ENCODE measurements around the gene CYP27C1.

The CYP27C1 gene

DNA sequence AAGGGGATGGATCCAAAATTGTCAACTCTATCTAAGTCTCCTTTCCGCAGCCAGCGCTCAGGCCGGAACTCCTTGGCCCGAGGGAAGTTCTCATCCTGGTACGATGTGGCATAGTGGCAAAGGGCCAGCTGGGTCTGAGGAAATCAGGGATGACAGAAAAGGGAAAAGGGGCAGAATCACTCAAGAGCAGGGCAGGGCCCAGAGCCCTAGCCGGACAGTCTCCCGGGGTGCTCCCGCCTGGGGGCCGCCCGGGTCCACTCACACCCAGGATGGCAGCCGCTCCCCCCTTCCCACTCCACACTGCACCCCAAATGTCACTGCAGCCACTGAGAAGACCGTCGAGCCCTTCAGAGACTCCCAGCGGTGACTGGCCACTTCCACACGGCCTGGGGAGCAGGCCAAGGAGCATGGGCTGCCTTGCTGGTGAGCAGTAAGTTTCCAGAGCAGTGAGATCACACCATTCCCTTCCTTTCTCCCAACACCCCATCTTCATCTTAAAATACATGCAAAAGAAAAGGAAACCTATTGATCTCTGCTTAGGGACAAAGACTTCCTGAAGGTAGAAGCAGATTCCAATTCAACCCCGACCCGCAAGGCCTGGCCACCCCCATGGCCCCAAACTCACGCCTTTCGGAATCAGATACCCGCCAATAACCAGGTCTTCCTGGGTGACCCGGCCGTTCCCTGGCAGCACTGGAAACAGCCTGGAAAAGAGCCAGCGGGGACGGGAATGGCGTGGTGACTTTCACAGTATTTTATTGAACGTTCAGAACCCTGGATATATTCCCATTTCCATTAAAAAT, 26.7 kb downstream of the CYP27C1 start:
- peak; percentile 71 for DNase-seq

GRCh38 chr2:127191331-127192219, 28.5 kb downstream of the CYP27C1 start:
- no peak for DNase-seq

- DNase-seq, result no peak
These were observed 31.3 kb downstream of the CYP27C1 start for GRCh38 chr2:127188797-127189196.

- DNase-seq, result no peak
These were observed 32.3 kb downstream of the CYP27C1 start for GRCh38 chr2:127187831-127188230.

GRCh38 chr2:127187081-127187775, 32.9 kb downstream of the CYP27C1 start:
- no peak for DNase-seq

DNA sequence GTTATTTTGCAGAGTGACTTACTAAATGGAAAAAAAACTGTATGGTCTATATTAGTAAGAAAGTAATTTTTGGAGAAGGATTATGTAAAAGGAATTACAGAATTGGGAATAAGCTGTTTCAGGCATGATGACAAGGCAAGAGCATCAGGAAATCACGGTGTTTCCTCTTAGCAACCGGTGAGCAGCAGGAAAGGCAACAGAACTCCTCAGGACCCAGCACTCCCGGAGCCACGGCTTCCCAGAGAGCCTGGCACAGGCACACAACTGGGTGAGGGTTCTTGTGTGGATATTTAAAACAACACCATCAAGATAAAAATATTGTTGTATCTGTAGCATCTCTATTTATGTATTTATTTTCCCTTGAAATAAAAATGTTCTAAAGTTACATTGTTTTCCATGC, 34.4 kb downstream of the CYP27C1 start:
- DNase-seq, result no peak

DNA sequence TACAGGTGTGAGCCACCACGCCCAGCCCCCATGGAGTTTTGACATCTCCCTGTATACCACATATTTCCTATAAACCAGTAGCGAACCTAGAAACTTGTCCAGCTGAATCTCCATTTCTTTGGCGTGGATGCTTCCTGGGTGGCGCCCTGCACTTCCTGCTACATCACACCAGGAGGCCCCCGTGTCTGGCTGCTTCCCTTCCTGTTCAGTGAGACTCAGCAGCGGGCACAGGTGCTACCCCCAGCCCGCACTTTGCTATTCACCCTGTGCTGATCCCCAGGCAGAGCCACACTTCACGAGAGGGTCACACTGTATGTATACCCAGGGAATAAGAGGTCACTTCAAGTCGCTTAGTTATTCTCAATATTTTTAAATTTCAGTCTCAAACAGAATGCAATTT, 35.0 kb downstream of the CYP27C1 start:
- no peak for DNase-seq

- DNase-seq, result no peak
These were observed 36.3 kb downstream of the CYP27C1 start for GRCh38 chr2:127183771-127184170.

GRCh38 chr2:127182626-127183458, 37.3 kb downstream of the CYP27C1 start:
- no peak for DNase-seq

GRCh38 chr2:127181851-127182250, 38.2 kb downstream of the CYP27C1 start:
- no peak for DNase-seq

- no peak for DNase-seq
These were observed 40.3 kb downstream of the CYP27C1 start for GRCh38 chr2:127179766-127180165.

GRCh38 chr2:127177617-127178263, 42.4 kb downstream of the CYP27C1 start:
- no peak for DNase-seq

DNA sequence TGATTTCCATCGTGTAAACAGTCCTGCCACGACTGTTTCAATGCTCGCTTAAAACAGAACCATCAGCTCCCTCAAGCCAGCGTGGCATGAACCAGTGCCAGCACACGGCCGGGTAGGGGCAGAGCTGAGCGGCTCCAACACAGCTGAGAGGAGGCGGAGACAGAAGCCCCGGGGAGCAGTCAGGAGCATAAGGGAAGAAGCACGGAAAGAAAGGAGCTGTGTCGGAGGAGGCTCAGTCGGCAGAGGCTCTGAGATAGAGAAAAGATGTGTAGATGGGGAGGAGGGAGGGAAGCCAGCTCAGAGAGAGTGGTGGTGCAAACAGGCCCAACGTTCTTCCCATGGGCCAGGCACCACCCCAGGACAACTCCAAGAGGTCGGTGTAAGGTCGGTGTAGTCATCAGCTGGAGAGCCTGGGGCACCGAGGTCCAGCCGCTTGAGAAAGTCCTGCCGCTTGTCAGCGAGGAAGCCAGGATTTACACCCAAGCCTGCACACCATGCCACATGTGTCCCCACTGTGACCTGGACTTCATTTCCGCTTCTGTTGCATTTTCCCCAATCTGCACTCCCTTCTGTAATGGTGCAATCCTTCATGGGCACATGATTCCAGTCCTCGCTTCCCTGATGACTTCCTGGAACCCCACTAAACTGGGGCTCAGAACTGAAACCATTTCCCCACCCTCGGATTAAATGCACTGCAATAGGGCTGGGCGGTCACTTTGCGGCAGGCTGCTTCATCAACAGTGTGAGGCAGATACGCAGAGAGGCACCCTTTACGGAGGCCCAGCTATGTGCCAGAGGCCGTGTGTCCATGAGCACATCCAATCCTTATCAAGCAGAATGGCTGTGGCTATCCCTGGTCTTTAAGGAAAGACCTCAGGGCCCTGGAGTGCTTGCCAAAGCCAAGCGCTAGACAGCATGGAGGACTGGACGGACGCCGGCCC, 43.5 kb downstream of the CYP27C1 start:
- DNase-seq, result no peak

DNA sequence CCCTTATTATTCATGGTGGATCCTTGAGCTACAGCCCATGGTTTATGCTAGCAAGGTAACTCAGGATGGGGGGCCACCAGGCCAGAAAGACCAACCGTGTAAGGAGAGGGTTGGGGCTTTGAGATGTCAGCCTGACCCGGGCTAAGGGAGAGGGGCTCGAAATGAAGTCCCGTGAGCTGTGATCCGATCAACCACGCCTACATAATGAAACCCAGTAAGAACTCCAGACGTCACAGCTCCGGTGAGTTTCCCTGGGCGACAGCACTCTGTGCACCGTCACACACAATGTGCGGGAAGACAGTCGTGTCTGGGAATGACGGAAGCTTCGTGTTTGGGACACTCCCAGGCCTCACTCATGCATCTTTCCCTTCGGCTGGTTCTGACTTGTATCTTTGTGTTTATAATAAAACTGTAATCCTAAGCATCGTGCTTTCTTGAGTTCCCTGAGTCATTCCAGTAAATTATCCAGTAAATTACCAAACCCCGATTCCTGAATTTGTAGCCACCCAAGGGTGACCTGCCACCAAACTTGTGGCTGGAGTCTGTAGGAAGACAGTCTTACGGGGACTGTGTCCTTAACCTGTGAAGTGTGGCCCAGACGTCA, 44.2 kb downstream of the CYP27C1 start:
- DNase-seq, result peak; percentile 60

GRCh38 chr2:127175041-127175721, 44.9 kb downstream of the CYP27C1 start:
- DNase-seq, result peak; percentile 72

DNA sequence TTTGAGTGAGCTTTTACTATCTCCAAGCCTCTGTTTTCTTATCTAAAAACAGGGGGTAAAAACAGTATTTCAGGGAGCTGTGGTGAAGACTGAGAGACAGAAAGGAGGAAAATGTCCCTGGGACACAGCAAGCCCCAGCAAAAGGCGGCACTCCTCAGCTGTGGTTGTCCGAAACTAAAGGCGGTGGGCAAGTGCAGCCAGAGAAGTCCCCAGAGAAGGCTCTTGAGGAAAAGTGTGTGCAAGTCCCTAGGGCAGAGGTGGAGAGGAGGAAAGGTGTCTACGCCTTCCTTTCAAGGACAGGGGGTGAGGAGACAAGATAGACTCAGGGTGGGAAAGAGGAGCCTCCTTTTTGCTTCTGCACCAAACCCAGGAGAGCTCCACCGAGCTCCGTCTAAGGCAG, 45.5 kb downstream of the CYP27C1 start:
- no peak for DNase-seq

DNA sequence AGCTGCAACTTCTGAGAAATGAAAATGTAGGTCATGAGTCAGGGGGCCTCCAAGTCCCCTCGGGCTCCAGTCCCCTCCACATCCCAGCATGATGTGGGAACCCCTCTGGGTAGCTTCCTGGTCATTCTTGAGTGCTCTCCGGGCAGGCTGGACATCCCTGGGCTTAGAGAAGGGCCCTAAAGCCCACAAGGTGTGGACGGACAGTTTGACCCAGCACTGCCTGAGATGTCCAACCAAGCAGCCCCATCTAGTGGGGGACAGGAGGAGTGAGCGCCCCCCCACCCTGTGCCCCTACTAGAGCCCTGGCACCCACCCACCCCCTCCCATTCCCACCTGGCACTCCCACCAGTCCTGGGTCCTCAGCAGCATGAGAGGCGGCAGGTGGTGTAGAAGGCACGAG, 46.0 kb downstream of the CYP27C1 start:
- peak; percentile 62 for DNase-seq

GRCh38 chr2:127173057-127173456, 47.0 kb downstream of the CYP27C1 start:
- DNase-seq, result peak; percentile 80

GRCh38 chr2:127172306-127172705, 47.8 kb downstream of the CYP27C1 start:
- DNase-seq, result no peak

All from left hindlimb (tissue), 1 donor.